Measurements from ENCODE around the gene UNG.
"Not testable (repeated sequence)": the region's sequence is repeated elsewhere in the genome, so short reads cannot be mapped to it uniquely, and the experiment has no call there.

UNG gene
- total RNA-seq = 5.1 to 43.2 (median 24.6) reads per million in 18 experiments

GRCh38 chr12:109097435-109098182 is at the start of gene UNG:
Gene UNG (plus strand): TSS chr12:109097597. CDS start chr12:109097680, 83 bp downstream.
- peak; percentile 97 for DNase-seq

GRCh38 chr12:109048706-109049105 is 48.7 kb upstream of the UNG start:
- DNase-seq = peak; percentile 66 to 72

DNA sequence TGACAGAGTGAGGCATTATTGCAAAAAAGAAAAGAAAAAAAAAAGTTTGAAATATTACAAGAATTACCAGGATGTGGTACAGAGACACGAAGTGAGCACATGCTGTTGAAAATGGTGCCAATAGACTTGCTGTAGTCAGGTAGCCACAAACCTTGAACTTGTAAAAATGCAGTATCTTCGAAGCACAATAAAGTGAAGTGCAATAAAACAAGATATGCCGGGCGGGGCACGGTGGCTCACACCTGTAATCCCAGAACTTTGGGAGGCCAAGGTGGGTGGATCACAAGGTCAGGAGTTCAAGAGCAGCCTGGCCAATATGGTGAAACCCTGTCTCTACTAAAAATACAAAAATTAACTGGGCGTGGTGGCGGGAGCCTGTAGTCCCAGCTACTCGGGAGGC is 47.6 kb upstream of the UNG start:
- DNase-seq = peak in 1 of 2 donors; percentile 8

DNA sequence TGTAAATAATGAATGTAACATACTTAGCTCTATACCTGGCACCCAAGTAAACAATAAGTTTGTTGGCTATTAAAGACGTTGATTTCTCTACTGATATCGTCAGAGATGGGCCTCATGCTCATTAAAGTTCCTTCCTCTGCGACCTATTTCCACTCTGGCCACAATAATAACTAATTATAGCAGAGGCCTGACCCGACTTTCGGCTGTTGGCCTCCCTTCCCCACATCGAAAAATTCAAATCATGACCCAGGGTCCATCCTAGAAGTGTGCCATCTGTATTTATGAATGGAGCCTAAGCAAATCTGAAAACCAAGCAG is 45.3 kb upstream of the UNG start:
- DNase-seq = no peak

GRCh38 chr12:109052414-109053323 is 44.7 kb upstream of the UNG start, which contains the start of gene USP30:
Gene USP30 (plus strand): TSS chr12:109052576. CDS start chr12:109052679, 103 bp downstream.
- peak; percentile 89 for DNase-seq

DNA sequence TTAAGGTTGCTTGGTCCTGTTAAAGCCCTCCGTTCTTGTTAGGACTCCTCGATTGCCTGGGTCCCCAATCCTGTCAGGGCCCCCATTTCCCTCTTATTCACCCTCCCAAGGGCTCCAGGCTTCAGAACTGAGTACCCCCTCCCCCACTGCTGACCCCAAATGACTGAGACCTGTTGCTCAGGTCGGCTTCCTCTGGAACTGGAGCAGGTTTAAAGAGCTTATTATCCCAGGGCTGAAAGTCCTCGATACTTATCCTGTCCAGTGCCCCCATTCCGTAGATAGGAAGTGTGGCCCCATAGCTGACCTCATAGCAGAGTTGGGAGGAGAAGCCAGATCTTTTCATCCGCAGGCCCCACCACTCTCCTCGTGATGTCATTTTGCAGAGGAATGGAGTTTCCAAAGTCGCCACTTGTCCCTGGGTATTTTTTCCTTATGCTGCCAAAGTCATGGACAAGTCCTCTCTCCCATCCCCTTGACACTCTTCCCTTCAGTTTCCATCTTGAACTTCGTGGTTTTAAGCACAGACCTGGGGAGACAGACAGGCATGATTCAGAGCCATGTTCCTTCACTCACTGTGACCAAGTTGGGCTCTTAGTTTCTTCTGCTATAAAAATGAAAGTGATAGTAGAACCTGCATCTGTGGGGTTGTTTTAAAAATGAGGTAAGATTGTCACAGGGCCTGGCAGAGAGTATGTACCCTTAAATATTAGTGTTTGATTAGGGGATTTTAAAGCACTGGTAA is 43.8 kb upstream of the UNG start:
- DNase-seq = peak in 1 of 2 donors; percentile 13

- not testable (repeated sequence) for DNase-seq
Measured at GRCh38 chr12:109054124-109054513, 43.3 kb upstream of the UNG start.

- no peak for DNase-seq
Measured at GRCh38 chr12:109054520-109054919, 42.9 kb upstream of the UNG start.

- no peak for DNase-seq
Measured at GRCh38 chr12:109056891-109057290, 40.5 kb upstream of the UNG start.

DNA sequence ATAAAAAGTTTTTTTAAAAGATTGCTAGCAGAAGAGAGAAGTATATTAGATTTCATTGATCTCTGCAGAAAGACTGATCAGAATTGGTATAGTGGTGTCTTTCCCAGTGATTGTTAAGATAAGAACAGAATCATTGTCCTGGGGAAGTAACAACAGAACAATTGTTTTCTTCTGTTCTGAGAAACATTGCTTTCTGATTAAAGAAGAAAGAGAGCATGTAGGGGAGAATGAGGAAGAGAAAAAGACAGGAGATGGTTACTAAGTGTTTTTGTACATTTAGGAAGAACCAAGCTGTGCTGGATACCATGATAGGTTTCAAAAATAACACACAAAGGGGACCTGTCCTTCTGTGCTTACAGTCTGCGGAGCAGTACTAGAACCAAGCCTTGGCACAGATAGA is 40.0 kb upstream of the UNG start:
- no peak for DNase-seq

DNA sequence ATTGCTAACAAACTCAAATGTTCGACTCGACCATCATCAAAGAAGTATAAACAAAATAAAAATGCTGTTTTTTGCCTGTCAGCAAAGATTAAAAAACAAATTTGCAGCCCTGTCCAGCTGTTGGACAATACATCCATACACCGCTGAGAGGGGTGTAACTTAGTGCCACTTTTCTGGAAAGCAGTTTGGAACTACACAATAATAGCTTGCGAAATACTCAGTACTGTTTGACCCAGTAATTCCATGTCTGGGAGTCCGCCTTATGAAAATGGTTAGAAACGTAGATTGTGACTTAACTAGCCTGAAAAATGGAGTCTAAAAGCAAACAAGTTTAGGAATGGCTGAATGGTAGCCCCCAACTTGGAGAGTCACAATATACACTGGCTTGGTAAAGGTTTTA is 38.6 kb upstream of the UNG start:
- no peak for DNase-seq

DNA sequence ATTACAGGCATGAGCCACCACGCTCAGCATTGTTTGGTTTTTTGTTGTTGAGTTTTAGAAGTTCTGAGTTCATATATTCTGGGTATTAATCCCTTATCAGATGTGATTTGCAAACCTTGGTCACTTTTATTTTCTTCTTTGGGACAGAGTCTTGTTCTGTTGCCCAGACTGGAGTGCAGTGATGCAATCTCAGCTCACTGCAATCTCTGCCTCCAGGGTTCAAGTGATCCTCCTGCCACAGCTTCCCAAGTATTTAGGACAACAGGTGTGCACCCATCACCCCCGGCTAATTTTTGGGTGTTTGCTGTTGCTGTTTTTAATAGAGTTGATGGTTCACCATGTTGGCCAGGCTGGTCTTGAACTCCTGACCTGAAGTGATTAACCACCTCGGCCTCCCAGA is 33.3 kb upstream of the UNG start:
- no peak for DNase-seq

- no peak for DNase-seq
Measured at GRCh38 chr12:109065154-109065852, 32.1 kb upstream of the UNG start.

DNA sequence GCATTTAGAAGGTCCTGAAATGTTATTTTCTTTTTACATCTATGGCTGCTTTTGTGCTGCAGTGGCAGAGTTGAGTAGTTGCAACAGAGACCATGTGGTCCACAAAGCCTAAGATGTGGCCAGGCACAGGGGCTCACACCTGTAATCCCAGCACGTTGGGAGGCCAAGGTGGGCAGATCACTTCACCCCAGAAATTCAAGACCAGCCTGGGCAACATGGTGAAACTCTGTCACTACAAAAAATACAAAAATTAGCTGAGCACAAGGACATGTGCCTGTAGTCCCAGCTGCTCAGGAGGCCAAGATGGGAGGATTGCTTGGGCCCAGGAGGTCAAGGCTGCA is 31.6 kb upstream of the UNG start:
- no peak for DNase-seq

- no peak for DNase-seq
Measured at GRCh38 chr12:109069307-109070271, 27.8 kb upstream of the UNG start.

DNA sequence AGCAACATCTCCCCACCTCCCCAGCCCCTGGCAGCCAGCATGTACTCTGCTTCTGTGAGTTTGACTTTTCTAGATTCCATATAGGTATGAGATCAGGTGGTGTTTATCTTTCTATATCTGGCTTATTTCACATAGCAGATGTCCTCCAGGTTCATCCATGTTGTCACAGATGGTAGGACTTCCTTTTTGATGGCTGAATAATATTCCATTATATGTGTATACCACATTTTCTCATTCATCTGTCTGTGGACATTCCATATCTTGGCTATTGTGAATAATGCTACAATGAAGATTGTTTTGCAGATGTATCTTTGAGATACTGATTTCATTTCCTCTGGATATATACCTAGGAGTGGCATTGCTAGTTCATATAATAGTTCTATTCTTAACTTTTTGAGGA is 22.5 kb upstream of the UNG start:
- DNase-seq = no peak

DNA sequence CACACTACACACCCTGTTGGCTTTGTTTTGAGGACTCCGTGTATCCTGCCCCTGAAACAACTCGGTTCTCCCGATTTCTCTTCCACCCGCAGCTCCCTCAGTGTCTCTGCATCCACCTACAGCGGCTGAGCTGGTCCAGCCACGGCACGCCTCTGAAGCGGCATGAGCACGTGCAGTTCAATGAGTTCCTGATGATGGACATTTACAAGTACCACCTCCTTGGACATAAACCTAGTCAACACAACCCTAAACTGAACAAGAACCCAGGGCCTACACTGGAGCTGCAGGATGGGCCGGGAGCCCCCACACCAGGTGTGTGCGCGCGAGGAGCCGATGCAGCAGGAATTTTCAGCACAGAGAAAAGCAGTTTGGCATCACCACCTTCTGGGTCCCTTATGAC is 14.6 kb upstream of the UNG start:
- DNase-seq = no peak

DNA sequence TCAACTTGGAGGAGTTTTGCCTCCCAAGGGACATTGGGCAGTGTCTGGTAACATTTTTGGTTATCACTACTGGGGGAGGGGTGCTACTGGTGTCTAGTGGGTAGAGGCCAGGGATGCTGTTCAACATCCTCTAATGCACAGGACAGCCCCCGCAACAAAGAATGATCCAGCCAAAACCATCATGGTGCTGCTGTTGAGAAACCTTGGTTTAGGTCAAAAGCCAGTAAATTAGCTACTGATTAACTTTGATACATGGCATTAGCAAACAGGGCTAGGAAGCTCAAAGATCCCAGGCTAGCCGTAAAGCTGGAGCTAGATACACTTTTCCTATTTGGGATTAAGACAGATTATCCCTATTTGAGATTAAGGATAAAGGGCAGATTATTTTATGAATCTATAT is 13.0 kb upstream of the UNG start:
- DNase-seq = no peak

DNA sequence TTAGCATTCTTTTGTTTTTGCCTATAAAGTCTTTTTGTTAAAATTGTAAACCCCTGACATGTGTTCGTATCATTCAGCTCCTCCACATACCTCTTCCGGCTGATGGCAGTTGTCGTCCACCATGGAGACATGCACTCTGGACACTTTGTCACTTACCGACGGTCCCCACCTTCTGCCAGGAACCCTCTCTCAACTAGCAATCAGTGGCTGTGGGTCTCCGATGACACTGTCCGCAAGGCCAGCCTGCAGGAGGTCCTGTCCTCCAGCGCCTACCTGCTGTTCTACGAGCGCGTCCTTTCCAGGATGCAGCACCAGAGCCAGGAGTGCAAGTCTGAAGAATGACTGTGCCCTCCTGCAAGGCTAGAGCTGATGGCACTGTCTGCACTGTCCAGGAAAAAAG is 11.8 kb upstream of the UNG start:
- DNase-seq = no peak

DNA sequence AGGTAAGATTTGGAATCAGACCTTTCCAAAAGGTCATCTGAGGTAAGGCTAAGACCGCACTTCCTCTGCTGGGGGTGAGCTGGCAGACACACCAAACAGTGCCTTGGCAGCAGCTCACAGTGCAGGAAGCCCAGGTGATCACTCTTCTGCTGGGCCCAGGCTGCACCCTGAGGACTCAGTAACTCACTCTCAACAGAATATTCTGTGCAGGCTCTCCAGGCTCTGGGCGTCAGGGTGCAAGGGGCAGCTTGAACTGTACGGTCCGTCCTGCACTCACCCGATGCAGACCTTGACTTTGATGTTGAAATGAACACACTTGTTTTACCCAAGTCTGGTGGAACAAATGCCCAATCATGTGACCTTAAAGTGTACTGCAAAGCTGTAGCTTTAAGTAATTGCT is 10.1 kb upstream of the UNG start:
- DNase-seq = no peak

DNA sequence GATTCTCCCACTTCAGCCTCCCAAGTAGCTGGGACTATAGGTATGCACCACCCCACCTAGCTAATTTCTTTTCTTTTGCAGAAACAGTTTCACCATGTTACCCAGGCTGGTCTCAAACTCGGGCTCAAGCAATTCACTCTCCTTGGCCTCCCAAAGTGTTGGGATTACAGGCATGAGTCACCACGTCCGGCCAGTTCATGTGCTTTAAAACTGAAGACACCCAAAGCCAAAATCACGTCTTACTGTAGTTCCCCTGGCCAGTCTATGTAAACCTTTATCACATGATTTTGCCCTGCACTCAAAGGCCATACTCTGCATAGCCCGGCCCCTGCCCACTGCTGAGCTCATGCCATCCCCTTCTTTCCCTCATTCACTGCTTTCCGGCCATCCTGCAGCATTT is 8.6 kb upstream of the UNG start:
- no peak for DNase-seq
